Ecto neural progenitor cell (in vitro differentiated cells): Measurements from ENCODE around the gene ZNF367.
"Not testable (repeated sequence)": the region's sequence is repeated elsewhere in the genome, so short reads cannot be mapped to it uniquely, and the experiment has no call there.

ENCODE experiments used
- DNase-seq: peaks from one replicate; pipeline ENCODE4 v3.0.0-alpha.2; 2018; ENCODE audit warnings: low spot score

Gene ZNF367

GRCh38 chr9:96360976-96361375, 57.2 kb downstream of the ZNF367 start:
- DNase-seq: no peak

- not testable (repeated sequence) for DNase-seq
These were observed 57.6 kb downstream of the ZNF367 start for GRCh38 chr9:96360523-96360922.

GRCh38 chr9:96350866-96351265, 67.3 kb downstream of the ZNF367 start:
- DNase-seq: no peak

GRCh38 chr9:96348261-96348660, 69.9 kb downstream of the ZNF367 start:
- no peak for DNase-seq

GRCh38 chr9:96345551-96345950, 72.6 kb downstream of the ZNF367 start:
- no peak for DNase-seq

- DNase-seq: peak; percentile 65
These were observed 73.6 kb downstream of the ZNF367 start for GRCh38 chr9:96344458-96345180.

- DNase-seq: no peak
These were observed 74.4 kb downstream of the ZNF367 start for GRCh38 chr9:96343515-96344360.

- DNase-seq: no peak
These were observed 75.5 kb downstream of the ZNF367 start for GRCh38 chr9:96342571-96343245.

GRCh38 chr9:96340707-96341106, 77.5 kb downstream of the ZNF367 start:
- no peak for DNase-seq

- DNase-seq: no peak
These were observed 79.9 kb downstream of the ZNF367 start for GRCh38 chr9:96338299-96338698.
